GM21360 (cell line): ENCODE measurements around the gene CCDC85C.

Source experiments
- ATAC-seq: cut with Tn5 transposase; IDR thresholded peaks from one replicate; pipeline ENCODE4 v1.9.1; 2021; ENCODE audit warnings: mild to moderate bottlenecking, moderate library complexity; ENCODE audit not compliant: unreplicated experiment

The CCDC85C gene

DNA sequence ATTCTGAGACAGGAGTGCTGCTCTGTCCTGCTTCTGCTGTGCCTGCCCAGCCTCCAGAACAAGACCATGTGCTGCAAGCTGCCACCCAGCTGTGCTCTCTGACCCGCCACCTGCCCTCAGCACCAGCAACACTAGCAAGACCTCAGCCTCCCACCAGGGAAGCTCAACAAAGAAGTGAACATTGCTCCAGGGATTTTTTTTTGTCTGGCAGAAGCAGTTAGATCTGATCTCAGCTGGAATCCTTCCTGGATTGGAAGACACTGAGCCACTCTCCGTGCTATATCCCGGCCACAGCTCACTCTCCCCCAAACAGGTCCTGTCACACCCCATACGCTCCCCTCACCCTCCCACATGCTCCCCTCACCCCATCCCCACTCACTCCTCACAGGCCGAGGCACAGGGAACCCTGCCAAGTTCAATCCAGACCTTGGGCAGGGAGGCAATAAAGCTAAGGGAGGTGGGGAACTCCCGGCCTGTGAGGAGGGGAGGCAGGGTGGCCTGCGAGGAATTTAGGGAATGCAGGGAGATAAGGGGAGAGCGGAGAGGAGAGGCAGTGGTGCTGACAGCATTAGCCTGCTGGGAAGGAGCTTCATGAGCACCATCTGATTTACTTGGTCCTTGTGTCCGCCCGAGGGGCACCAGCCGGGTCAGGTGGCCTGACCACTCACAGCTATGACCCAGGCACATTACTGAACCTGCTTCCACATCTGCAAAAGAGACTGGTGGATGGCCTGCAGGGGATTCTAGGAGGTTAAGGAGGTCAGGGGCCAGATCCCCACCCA is 29.7 kb downstream of the CCDC85C start:
- ATAC-seq = no peak

DNA sequence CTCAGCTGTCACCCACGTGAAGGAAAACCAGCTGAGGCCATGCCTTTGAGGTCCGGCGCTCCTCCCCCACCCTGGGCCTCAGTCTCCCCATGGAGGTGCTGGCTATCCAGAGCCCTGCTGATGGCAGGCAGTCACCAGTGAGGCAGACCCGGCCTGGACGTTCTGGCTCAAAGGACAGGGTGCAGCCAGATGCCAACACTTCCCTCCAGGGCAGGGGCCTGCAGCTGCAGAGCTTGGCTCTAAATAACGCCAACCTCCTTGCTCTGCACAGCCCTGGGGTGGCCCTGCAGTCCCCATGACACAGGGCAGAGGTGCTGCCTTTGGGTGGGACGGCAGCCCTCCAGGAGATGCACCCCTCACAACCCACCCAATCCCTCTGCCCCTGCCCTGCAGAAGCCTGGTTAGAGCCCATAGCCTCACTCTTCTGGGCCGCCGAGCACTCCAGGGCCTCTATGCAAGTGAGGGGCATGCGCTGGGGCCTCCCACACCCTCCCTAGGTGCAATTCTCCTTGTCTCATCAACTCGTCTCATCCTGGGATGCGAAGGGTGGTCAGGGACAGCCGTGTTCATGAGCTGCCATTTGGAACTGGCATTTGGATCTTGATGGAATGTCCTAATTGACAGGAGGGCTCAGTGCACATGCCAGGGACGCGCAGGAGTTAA is 30.4 kb downstream of the CCDC85C start:
- no peak for ATAC-seq

DNA sequence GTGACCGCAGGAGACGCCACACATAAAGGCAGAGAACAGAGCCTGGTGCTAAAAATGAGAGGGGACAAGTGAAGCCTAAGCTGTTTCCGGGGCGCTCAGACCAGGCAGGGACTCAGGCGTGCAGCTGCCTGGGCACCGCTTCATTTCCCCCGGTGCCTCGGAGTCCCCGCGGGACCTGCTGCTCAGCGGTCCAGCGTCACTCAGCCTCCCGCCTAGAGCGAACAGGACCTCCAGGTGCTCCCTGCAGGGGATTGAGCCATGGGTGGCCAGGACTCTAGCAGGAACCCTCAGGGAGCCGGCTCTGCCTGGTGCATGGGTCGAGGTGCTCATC is 31.0 kb downstream of the CCDC85C start:
- ATAC-seq = no peak

DNA sequence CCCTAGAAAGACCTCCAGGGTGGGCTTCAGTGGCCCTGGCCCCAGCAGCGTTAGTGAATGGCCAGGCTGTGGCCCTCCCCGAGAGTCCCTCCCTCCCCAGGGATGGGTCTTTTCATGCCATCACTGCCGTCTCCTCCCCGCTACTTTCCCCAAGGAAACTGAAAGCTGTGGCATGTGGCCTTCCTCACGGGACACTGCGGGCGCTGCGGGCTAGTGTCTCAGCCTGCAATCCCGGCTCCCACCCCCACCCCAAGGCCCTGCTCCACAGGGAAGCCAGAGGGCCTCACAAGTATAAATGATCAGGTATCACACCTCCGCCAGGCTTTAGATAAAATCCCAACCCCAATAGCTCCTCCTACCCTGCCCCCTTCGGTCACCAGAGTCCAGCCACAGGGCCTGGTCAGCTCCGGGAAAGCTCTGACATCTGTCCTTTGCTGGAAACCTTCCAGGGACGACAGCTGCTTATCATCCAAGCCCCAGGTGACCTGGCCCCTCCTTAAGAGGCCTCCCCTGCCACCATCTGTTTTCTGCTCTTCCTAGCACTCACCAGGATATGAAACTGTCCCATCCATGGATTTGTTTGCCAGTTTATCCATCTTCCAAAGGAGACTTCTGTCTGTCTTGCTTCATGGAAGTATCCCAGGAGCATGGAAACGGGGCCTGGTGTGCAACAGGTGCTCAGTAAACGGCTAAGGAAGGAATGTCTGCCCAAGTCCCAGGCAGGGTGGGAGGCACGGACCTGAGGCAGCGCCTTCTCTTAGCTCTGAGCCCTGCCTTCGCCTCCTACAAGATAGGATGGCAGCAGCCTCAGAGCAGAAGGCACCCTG is 31.6 kb downstream of the CCDC85C start:
- ATAC-seq = no peak

DNA sequence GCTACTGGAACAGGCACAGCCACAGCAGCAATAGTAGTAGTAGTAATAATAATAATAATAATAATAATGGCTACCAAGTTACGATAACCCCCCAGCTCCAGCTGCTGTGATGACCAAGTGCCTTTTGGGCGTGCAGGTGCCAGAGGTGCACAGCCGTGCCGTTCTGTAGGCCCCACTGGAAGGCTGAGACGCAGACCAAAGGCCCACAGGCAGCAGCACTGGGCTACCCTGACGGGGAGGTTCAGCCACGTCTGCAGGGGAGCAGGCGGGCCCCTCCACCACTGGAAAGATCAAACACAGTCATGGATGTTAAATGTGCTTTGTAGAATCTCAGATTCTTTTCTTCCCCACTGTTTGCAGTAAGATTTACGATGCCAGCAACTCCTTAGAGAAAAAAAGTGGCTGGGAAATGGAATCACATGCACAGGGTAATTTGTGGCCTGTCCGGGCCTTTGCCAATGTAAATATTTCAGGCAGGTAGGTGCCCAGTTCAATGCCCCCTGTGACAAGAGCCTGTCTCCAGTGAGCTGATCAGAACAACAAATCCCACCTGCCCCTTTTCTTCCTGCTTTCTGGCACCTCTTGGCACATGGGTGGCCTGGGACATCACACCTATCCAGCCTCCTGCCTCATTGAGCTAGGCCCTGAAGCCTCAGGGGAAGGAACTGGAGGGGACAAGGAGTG is 32.6 kb downstream of the CCDC85C start:
- ATAC-seq = no peak

DNA sequence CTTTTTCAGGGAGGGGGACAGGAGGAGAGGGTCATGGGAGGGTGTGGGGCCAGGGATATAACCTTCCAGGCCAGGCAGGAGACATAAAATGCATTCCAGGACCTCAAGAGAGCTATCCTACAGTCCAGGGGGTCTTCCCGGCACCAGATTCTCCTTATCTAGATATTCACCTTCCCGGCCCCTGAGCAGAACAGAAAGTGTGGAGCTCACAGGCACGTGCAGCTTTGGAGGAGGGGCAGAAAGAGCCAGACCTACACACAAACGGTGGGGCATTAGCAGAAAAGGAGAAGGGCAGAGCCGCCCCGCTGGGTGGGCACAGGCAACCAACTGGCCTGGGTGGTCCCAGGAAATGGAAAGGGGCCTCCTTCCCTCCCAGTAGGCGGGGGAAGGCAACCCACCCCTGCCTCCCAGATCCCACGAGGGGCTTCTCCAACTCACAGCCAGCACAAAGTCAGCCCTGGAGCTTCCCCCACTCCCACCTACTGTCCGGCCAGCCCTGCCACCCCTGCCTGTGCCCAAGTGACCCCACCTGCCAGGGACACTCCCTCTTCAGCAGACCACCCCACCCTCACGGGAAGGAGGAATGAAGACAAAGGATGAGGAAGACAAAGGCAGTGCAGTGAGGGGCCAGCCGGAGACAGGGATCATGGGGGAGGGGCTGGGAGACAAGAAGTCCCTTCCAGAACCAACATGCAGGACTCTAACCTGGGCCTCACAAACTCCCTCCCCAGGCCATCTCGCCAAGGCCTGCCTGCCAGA is 33.3 kb downstream of the CCDC85C start:
- no peak for ATAC-seq

DNA sequence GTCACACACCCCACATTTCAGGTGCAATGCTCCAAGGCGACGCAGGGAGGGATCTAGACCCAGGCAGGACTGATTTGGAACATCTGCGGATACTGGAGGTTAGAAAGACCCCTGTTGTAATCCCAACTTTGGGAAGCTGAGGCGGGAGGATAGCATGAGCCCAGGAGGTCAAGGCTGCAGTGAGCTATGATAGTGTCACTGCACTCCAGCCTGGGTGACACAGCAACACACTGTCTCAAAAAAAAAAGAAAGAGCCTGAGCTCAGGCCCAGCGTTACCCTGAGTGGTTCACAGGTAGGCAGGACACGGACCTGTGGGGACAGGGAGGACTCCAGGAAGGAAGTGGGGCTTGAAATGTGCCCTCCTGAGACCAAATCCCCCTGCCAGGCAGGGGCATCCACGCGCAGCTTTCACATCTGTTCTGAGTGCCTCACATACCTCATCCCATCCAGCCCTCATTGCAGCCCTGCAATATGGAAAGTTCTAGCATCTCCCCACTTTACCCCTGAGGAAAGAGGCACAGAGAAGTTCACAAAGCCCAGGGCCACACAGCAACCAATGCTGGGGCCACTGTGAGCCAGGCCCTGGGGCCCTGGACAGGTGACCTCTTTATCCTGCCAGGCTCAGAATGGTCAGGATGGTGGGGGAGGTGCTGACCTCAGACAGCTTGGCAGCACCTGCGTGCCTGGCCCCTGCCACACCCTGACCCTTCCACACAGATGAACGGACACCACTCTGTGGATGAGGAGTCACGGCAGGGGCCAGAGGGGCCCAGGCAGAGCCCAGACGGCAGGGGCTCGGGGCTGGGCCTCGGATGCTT is 34.1 kb downstream of the CCDC85C start:
- ATAC-seq = no peak

DNA sequence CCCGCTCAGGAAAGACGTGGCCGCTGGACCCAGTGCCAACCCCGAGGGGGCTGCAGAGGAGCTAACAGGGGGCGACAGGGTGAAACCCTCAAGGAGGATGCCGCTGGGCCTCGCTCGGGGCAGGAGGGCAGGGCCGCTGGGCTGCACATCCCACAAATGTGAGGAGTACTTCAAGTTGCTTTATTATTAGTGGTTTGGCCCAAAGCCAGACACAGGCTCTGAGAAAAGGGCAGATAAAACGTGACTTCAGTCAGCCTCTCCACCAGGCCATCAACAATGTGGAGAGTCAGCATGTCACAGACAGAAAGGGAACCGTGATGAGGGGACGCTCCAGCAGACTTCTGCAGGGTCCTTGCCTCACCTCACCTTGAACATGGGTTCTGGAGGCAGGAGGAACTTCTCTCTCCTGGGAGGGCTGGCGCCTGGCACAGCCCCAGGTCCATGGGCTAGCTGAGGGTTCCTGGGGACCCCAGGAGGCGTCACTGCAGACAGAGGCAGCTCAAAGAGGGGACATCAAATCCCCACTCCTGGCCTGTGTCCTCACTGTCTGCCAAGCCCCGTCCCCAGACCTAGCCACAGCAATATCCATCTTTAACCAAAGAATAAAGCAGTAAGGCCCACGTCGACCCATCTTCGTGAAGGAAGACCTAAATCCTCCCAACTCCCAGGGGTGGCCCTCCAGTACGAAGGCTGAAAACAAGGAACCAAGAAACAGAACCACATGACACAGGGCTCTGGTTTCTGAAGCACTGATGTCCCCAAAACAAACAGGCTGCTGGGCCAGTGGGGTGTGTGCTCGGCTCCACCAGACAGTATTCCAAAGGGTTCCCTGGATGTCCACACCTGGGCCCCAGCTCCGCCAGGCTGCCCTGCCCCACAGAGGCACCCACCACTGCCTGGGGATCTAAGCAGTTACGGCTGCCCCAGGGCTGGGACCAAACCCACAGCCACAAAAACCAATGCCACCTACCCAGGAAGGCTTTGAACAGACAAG is 35.1 kb downstream of the CCDC85C start:
- no peak for ATAC-seq

DNA sequence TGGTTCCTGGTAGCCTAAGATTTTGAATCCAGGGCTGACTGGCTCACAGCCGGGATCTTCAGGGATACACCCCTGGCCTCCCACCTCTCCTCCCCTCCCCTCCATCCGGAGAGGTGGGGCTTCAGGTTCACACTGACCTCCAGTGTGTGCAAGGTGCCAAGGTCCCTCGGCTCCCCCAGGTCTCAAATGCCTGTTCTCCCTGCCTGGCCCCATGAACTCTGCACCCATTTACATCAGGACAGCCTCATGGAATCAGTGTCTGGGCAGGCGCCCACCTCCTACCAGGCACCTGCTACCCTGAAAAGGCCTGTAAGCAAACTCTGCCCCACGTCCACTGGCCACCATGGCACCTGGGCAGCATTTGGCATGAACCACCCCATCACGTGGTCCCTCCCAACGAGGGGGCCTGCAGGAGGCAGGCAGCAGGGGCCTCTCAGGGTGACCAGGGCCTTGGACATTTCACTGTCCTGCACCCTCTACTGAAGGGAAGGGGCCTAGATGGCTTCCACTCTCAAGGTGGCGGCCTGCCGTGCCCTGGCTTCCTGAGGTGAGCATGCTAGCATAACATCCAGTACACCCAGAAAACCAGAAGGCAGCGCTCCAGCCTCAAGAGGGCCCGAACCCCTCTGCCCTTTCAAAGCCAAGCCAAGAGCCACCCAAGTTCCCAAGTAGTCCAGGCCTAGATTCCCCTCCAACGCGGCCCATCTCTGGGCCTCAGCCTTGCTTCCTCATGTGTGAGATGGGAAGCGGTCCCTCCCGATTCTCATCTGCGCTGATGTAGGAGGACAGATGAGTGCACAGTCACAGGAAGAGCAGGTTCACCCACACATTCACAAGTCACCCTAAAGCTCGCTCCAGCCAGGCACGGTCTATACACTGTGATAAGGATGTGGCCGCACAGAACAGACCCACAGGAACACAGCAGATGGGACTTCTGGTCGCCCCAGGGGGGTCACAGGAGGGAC is 37.3 kb downstream of the CCDC85C start:
- no peak for ATAC-seq

DNA sequence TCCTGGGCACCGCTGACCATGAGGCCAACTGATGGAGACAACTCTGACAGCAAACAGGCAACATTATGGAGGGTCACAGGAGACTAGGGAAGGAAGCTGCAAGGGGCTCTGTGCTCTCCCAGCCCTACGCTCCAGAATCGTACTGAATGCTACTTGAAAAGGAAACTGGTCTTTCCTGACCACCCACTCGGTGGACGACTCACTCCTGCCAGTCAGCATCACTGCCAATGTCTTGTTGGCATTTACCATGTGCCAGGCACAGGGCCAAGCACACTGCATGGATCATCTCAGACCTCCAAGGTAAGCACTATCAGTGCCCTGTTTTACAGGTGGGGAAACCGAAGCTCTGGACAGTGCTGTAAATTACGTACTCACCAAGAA is 38.0 kb downstream of the CCDC85C start:
- no peak for ATAC-seq

DNA sequence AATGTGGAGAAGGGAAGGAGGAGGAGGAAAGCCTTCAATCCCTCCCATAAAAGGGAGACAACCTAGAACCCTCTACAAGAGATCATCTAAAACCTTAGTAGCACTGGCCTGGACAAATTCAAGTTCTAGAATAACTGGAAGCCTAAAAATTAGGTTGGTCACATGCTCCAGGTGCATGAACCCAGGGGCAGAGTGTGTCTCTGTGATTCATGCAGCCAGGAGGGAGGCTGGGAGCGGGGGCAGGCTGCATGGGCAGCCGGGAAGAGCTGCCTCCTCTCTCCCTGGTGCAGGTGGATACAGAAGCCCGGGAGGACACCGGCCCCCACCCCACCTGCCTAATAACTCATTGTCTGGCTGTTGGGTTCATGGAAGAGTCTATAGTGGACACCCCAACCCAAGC is 38.6 kb downstream of the CCDC85C start:
- ATAC-seq = no peak

DNA sequence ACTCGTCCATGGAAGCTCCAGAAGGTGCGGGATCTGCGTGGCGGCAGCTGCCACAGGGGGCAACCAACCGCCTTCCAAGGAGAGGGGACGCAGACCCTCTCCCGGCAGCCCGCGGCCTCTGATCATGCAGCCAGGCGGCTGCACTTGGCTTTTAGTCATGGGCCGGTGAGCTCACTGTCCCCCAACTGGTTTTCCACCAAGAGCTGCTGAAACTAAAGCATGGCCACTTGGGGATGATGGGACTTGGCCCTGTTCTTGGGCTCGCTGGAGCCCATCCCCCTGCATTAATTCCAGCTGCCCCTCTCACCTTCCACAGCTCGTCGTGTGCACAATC is 39.1 kb downstream of the CCDC85C start:
- no peak for ATAC-seq

DNA sequence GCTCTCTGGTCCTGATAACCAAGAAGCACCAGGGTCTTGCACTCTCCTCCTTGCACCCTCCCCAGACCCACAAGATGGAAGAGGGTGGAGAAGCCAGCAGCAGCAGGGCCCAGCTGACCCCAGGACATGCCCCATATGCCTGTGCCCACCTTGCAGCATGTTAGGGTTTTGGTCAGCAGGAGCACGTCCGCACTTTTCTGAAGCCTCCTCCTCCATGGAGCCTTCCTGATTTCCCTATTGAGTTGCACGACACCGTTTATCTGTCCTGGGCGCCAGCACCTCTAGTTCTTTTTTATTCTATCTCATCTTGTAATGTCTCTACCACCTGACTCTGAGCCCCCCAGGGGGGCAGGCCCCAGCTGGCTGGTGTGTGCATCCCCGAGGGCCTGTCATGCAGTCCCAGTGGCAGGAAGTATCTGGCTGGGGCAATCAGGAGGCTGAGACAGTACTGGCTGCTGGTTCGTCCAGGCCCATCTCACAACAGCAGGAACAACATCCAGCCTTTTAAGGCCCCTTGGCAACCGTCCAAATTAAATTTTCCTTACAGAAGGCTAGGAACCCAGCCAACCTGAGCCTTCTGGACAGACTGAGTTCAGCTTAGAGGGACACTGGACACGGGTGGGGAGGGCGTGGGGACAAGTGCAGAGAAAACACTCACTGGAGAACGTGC is 39.6 kb downstream of the CCDC85C start:
- no peak for ATAC-seq

DNA sequence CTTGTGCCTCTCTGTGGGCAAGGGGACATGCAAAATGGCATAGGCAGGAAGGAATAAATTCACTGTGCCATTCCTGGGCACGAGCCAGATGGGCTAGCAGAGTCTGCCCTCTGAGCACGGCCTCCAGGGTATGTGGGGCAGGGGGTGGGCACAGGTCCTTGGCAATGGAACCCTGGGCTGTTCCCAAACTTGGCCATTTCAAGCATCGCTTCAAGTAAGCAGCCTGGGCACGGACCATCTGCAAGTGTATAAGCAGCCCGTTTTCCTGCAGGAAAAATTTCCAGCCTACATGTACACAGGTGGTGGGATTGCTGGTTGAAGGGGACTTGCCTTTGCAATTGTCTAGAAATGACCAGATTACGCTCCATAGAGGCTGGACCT is 40.3 kb downstream of the CCDC85C start:
- ATAC-seq = no peak

DNA sequence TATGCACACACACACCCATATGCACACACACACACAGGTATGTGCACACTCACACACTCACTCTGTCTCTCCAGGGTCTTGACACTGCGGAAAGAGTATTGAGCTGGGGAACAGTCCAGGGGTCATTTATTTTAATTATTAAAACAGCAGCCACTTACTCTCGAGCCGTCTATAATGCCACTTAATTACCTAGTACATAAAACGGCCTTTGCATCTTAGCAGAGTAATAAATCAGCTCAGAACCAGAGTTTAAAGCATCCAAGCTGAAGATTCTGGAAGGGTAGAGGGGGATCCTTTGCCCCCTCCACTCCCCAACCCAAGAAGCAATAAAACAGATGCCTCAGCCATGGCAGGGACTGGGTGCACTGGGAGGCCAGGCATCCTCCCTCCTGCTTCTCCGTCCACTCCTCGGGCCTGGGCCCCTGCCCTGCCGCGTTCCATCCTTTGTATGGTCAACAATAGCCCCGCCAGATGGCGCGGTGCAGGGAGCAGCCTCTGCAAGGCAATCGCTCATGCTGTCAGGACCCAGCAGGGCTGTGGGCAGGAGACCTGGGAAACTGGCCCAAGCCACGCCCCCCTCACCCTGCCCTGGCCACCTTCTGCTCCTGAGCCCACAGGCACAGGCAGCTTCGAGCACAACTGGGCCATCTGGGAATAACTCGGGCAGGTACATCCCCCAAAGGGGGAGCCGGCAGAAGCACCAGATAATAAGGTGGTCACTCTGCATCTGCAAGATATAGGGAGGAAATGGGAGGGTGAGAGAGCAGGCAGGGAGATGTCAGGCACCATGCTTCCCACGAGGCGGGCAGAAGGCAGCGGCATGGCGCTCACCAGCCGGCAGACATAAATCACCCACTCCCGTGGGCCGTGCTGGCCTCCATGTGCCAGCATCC is 40.9 kb downstream of the CCDC85C start:
- ATAC-seq = no peak

DNA sequence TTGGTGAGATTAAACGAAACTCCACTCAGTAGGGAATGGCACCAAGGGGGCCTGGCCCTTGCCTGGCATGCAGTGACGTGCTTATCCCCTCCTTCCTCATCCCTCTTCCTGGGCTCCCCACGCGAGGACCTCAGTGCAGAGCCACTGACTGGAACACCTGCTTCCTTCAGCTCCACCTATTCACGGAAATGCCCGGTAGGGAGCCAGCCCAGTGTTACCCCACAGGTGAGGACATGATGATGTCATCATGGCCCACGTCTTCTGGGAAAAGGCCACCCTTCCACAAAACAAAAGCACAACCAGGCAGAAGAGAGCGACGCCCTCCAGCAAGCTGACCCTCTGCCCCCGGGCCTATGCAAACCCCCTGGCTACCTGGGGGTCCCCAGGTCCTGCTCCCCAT is 42.1 kb downstream of the CCDC85C start:
- ATAC-seq = no peak
